Measurements from ENCODE around the gene WDR26. TPM values are rescaled to one million over a fixed set of nuclear protein-coding genes. Genes with fewer than 3 reads are reported as not detected.

WDR26 gene
- total RNA-seq, 3 donors from 2014 or later (not counting 1 experiment from before 2014, with no cell fraction given) = 244 to 310 (median 261) TPM

GRCh38 chr1:224408294-224408590 is 26.4 kb downstream of the WDR26 start:
- H3K27ac Mint-ChIP-seq = peak overlapping the region in 1 of 2 donors; percentile 25
- no peak for TF ChIP-seq CTCF (IDR thresholded peaks at IDR 0.05)

GRCh38 chr1:224407571-224408293 is 26.9 kb downstream of the WDR26 start:
- Histone ChIP-seq H3K27me3 (ENCODE audit: control insufficient read depth, insufficient read depth, low read length) (no peaks in the 10 kb centered on the region), H3K4me3 (ENCODE audit: low read length) (no peak overlapping the region), H3K27ac (ENCODE audit: low read length) (no peak overlapping the region), H3K36me3 (ENCODE audit: control insufficient read depth, insufficient read depth, low read length) (peaks cover 85% of the 10 kb centered on the region), H3K4me1 (ENCODE audit: control insufficient read depth, insufficient read depth, low read length) (peaks cover 5% of the 10 kb centered on the region), H3K9me3 (ENCODE audit: control insufficient read depth, insufficient read depth, low read length) (no peaks in the 10 kb centered on the region)
- Mint-ChIP-seq H3K9me3 (no peaks in the 10 kb centered on the region), H3K4me1 (peaks cover 19 to 29% of the 10 kb centered on the region in 2 donors), H3K36me3 (no peaks in the 10 kb centered on the region), H3K27me3 (ENCODE audit: low read depth in 2 of 2) (no peaks in the 10 kb centered on the region), H3K4me3 (no peak overlapping the region), H3K27ac (peak overlapping the region in 1 of 2 donors; percentile 25)
- WGBS (ENCODE audit: insufficient coverage) = 88% methylated on average over 7 of the region's 7 CpGs
- ATAC-seq (no peak), DNase-seq (no peak)
- TF ChIP-seq CTCF (IDR thresholded peaks at IDR 0.05) = no peak
- intact Hi-C loops (cut with micrococcal nuclease) = no loop called here

More at GRCh38 chr1:224408294-224408590, 26.4 kb downstream of the WDR26 start:
- intact Hi-C loops (cut with micrococcal nuclease) = no loop called here
- ATAC-seq (no peak), DNase-seq (no peak)
- no peaks in the 10 kb centered on the region for H3K9me3 ChIP-seq (ENCODE audit: control insufficient read depth, insufficient read depth, low read length)
- Mint-ChIP-seq H3K4me3 (no peak overlapping the region), H3K27me3 (ENCODE audit: low read depth in 2 of 2) (no peaks in the 10 kb centered on the region), H3K36me3 (no peaks in the 10 kb centered on the region), H3K4me1 (peaks cover 24 to 29% of the 10 kb centered on the region in 2 donors), H3K9me3 (no peaks in the 10 kb centered on the region)
- no peak overlapping the region for H3K4me3 ChIP-seq (ENCODE audit: low read length)
- H3K27me3 ChIP-seq (ENCODE audit: control insufficient read depth, insufficient read depth, low read length) = no peaks in the 10 kb centered on the region
- H3K27ac ChIP-seq (ENCODE audit: low read length) = no peak overlapping the region
- H3K36me3 ChIP-seq (ENCODE audit: control insufficient read depth, insufficient read depth, low read length) = peaks cover 85% of the 10 kb centered on the region
- H3K4me1 ChIP-seq (ENCODE audit: control insufficient read depth, insufficient read depth, low read length) = peaks cover 5% of the 10 kb centered on the region
- 100% methylated on average over 1 of the region's 1 CpG for WGBS (ENCODE audit: insufficient coverage)

- H3K36me3 Mint-ChIP-seq = no peaks in the 10 kb centered on the region
- no peak overlapping the region for H3K4me3 Mint-ChIP-seq
- Histone ChIP-seq H3K27me3 (ENCODE audit: control insufficient read depth, insufficient read depth, low read length) (no peaks in the 10 kb centered on the region), H3K9me3 (ENCODE audit: control insufficient read depth, insufficient read depth, low read length) (no peaks in the 10 kb centered on the region), H3K27ac (ENCODE audit: low read length) (no peak overlapping the region), H3K4me1 (ENCODE audit: control insufficient read depth, insufficient read depth, low read length) (no peaks in the 10 kb centered on the region), H3K4me3 (ENCODE audit: low read length) (no peak overlapping the region), H3K36me3 (ENCODE audit: control insufficient read depth, insufficient read depth, low read length) (peaks cover 85% of the 10 kb centered on the region)
- TF ChIP-seq CTCF (IDR thresholded peaks at IDR 0.05) = no peak
- H3K27ac Mint-ChIP-seq = peak overlapping the region; percentile 19 to 41
- ATAC-seq = no peak
- H3K9me3 Mint-ChIP-seq = no peaks in the 10 kb centered on the region
- H3K27me3 Mint-ChIP-seq (ENCODE audit: low read depth in 2 of 2) = no peaks in the 10 kb centered on the region
- H3K4me1 Mint-ChIP-seq = peaks cover 18 to 20% of the 10 kb centered on the region in 2 donors
- intact Hi-C loops (cut with micrococcal nuclease) = no loop called here
- DNase-seq = no peak
These were observed 28.4 kb downstream of the WDR26 start for GRCh38 chr1:224406216-224406615.

DNA sequence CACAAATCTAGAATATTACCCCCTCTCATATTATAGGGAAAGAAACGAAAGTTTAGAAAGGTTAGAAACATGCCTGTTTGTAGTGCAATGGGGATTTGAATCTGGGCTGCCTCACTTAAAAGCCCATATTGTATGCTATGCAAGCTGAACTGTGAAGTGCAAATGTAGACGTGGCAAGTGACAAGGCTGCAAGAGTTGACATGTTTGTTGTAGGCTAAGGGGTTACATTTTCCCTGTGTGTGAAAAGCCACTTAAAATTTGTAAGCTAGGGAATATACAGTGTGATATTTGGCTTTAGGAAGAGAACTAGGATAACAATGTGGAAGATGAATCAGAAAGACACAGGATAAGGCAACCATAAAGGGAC is 29.0 kb downstream of the WDR26 start:
- Mint-ChIP-seq H3K36me3 (no peaks in the 10 kb centered on the region), H3K4me1 (peaks cover 20 to 23% of the 10 kb centered on the region in 2 donors), H3K9me3 (no peaks in the 10 kb centered on the region), H3K27me3 (ENCODE audit: low read depth in 2 of 2) (no peaks in the 10 kb centered on the region), H3K27ac (peak overlapping the region; percentile 7 to 19), H3K4me3 (no peak overlapping the region)
- TF ChIP-seq CTCF (IDR thresholded peaks at IDR 0.05) = no peak
- WGBS (ENCODE audit: insufficient coverage) = 89% methylated on average over 2 of the region's 2 CpGs
- DNase-seq = no peak
- intact Hi-C loops (cut with micrococcal nuclease) = no loop called here
- no peaks in the 10 kb centered on the region for H3K27me3 ChIP-seq (ENCODE audit: control insufficient read depth, insufficient read depth, low read length)
- H3K27ac ChIP-seq (ENCODE audit: low read length) = no peak overlapping the region
- no peaks in the 10 kb centered on the region for H3K9me3 ChIP-seq (ENCODE audit: control insufficient read depth, insufficient read depth, low read length)
- no peak for ATAC-seq
- no peaks in the 10 kb centered on the region for H3K4me1 ChIP-seq (ENCODE audit: control insufficient read depth, insufficient read depth, low read length)
- peaks cover 86% of the 10 kb centered on the region for H3K36me3 ChIP-seq (ENCODE audit: control insufficient read depth, insufficient read depth, low read length)
- no peak overlapping the region for H3K4me3 ChIP-seq (ENCODE audit: low read length)

Measured in natural killer cell (primary cell).